DMS153 treated with DMSO at 0.1 percent for 48 hours (cell line): ENCODE measurements around the gene SDC3.

Source experiments
- DNase-seq: peaks from one replicate; lab custom pipeline; 2025; ENCODE audit not compliant: unreplicated experiment; lab: John Stamatoyannopoulos, UW

Gene SDC3

GRCh38 chr1:30928789-30929134, 20.2 kb upstream of the SDC3 start:
- DNase-seq: no peak

DNA sequence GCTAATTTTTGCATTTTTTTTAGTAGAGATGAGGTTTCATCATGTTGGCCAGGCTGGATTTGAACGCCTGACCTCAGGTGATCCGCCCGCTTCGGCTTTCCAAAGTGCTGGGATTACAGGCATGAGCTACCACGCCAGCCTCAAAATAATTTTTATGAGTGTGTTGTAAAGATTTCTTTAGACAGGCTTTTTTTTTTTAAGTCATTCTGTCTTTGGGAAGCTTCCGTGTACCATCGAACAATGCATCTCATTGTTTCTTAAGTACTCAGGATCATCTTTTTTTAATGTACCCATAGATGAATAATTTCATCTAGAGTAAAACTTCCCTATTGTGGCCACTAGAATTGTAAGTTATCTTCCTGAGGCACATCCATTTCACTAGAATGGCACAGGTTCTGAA, 19.6 kb upstream of the SDC3 start:
- no peak for DNase-seq

DNA sequence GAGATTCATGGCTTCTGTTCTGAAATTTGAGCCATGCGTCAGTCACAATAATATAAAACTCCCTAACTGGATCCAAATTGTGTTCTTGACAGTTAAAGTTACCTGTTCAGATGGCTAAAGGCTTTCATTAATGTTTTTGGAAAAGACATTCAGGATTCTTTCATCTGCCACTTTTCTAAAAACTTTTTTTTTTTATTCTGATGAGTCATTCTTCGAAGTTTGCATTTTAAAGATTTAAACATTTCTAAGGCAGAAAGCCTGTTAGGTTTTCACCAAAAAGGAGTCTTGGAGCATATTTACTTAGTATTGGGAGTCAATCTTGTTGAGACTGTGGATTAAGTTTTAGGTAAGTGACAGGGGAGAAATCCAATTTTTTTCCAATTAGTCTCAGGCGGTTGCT, 18.9 kb upstream of the SDC3 start:
- DNase-seq: no peak

GRCh38 chr1:30923597-30923996, 15.0 kb upstream of the SDC3 start:
- DNase-seq: no peak

GRCh38 chr1:30920827-30921226, 12.3 kb upstream of the SDC3 start:
- no peak for DNase-seq

DNA sequence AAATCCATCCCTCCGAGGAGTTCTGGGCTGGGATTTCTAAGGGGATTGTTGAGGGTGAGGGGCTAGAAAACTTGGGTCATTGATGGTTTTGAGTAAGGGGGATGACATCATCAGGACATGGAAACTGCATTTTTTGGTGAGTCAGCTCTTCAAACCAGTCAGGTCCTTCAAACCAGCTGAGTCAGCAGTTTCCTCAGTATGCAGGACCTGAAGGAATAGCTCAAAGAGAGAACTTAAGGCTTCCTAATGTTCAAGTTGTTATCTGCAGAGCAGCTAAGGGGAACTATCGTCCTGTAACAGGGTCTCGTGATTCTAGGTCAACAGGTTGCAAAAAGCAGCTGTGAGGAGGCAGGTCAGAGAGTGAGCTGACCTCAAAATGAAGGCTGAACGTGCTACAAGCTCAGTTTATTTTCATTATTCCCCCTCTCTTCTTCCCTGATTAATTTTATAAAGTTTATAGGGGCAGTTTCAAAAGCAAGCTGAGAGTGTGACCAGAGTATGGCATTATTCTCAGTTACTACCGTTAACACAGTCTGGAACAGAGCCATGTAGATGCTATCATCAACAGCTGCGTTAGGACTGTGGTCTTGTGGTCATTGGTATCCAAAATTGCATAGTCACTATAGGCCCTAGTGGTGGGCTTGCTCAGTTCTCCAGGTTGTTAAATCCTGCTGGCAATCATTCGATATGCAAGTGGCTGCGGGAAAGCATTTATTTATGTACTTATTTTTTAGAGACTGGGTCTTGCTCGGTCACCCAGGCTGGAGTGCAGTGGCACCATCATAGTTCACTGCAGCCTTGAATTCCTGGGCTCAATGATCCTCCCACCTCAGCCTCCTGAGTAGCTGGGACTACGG, 10.7 kb upstream of the SDC3 start:
- no peak for DNase-seq

DNA sequence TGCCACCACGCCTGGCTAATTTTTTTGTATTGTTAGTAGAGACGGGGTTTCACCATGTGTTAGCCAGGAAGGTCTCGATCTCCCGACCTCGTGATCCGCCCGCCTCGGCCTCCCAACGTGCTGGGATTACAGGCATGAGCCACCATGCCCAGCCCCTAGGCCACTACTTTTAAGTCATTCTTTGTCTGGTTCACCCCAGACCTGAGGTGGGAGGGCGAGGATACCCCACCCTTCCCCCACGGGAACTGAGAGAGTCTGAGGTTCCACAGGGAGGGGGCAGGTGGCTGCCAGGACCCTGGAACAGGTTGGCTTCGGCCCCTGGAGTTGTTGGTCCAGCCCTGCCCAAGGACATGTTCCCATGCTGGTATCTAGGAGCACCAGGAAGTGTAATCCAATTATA, 7.7 kb upstream of the SDC3 start:
- no peak for DNase-seq

GRCh38 chr1:30915491-30916230, 7.1 kb upstream of the SDC3 start:
- DNase-seq: no peak

- no peak for DNase-seq
These were observed 6.4 kb upstream of the SDC3 start for GRCh38 chr1:30914931-30915330.

DNA sequence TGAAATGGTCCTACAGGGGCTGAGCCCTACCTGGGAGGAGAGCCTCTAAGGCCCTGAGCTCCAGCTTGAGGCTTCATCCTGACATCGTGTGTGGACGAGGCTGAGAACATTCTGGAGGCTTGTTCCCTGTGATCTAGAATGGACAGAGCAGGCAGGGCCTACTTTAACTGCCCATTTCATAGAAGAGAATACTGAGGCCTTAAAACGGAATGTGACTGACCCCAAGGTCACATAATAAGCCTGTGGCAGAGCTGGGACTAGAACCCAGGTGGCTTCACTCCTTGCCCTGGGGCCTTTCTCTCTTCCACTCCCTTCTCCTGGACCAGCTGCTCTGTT, 6.0 kb upstream of the SDC3 start:
- DNase-seq: no peak

GRCh38 chr1:30912913-30913652, 4.5 kb upstream of the SDC3 start:
- no peak for DNase-seq

GRCh38 chr1:30912224-30912623, 3.7 kb upstream of the SDC3 start:
- no peak for DNase-seq

GRCh38 chr1:30911059-30911954, 2.7 kb upstream of the SDC3 start:
- DNase-seq: peak; percentile 97

- DNase-seq: peak; percentile 56
These were observed 959 bp upstream of the SDC3 start for GRCh38 chr1:30909365-30910068.

- no peak for DNase-seq
These were observed 252 bp downstream of the SDC3 start for GRCh38 chr1:30908316-30908695.

DNA sequence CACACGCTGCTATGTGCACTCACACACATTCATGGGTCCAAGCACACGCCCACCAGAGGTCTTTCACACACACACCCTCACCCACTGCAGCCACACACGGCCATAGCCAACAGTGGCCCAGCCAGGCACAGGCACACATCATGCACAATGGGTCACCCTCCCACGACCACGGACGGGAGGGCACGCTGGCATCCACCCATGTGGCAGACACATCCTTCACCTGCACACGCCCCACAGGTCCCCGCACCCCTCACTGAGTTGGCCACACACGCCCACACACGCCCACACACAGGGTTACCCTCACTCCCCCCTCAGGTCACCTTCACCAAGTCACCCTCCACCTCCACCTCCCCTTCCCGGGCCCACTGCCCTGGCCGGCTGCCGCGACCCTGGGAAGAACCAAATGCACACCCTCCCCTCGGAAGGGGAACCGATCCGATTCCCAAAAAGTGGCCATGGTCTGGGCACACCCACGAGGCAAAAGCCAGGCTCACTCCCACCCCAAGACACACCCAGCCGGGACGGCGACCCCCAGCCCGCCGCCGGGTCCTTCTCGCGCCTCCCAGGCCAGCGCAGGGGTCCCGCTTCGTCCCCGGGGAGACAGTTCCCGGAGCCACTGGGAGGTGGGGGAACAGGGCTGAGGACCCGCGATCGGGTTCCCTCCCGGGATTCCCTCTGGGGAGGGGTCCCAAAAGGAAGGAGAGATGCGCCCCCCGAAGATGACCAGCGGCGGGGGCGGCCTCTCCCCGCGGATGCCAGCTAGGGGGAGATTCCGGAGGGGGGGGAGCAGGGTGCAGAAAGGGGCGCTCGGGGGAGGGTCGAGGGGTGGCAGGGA, 860 bp downstream of the SDC3 start:
- DNase-seq: no peak

GRCh38 chr1:30906631-30907441, 1.7 kb downstream of the SDC3 start:
- no peak for DNase-seq

GRCh38 chr1:30905916-30906620, 2.5 kb downstream of the SDC3 start:
- no peak for DNase-seq
